Inflammatory macrophage treated with lipopolysaccharide for 4 hours (primary cell): ENCODE data around the gene CLUH.

Source experiments
- DNase-seq: peaks from one replicate; pipeline ENCODE4 v3.0.0-alpha.2; 2020

CLUH gene, protein sequence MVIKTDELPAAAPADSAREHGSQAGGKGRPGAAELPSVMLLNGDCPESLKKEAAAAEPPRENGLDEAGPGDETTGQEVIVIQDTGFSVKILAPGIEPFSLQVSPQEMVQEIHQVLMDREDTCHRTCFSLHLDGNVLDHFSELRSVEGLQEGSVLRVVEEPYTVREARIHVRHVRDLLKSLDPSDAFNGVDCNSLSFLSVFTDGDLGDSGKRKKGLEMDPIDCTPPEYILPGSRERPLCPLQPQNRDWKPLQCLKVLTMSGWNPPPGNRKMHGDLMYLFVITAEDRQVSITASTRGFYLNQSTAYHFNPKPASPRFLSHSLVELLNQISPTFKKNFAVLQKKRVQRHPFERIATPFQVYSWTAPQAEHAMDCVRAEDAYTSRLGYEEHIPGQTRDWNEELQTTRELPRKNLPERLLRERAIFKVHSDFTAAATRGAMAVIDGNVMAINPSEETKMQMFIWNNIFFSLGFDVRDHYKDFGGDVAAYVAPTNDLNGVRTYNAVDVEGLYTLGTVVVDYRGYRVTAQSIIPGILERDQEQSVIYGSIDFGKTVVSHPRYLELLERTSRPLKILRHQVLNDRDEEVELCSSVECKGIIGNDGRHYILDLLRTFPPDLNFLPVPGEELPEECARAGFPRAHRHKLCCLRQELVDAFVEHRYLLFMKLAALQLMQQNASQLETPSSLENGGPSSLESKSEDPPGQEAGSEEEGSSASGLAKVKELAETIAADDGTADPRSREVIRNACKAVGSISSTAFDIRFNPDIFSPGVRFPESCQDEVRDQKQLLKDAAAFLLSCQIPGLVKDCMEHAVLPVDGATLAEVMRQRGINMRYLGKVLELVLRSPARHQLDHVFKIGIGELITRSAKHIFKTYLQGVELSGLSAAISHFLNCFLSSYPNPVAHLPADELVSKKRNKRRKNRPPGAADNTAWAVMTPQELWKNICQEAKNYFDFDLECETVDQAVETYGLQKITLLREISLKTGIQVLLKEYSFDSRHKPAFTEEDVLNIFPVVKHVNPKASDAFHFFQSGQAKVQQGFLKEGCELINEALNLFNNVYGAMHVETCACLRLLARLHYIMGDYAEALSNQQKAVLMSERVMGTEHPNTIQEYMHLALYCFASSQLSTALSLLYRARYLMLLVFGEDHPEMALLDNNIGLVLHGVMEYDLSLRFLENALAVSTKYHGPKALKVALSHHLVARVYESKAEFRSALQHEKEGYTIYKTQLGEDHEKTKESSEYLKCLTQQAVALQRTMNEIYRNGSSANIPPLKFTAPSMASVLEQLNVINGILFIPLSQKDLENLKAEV (N-terminal part only)

DNA sequence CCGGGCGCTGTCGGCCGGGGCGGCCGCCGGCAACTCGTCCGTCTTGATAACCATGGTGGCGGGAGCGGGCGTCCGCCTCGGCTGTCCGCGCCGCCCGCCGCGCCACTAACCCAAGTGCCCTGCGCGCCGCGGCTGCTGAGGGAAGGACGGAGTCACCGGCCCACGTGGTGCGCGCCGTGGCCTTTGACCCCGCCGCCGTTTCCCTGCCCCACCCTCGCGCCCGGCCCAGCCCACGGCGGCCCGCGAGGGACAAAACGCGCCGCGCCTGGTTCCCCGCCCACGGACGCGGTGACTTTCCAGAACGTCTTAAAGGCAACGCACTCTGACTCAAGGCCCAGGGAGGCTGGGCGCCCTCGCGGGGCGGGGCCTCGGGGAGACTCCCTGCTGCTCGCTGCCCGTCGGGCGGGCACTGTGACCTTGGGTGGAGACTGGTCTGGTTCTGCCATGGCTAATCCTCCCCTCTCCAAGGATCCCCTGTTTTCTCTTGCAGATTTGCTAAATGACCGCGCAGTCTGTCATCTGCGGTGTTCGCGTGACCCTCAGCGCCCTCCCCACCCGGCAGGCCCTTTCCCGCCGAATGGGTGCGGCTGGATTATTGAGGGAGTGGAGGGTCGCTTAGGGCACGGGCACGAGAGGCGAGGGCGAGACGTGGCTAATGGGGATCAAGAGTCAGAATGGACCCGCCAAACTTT, at the start of gene CLUH:
CLUH (minus strand) TSS at position 157 of the 692 bp plus-strand sequence; CDS start at position 54, 103 bp downstream.
- DNase-seq: peak; percentile 99

DNA sequence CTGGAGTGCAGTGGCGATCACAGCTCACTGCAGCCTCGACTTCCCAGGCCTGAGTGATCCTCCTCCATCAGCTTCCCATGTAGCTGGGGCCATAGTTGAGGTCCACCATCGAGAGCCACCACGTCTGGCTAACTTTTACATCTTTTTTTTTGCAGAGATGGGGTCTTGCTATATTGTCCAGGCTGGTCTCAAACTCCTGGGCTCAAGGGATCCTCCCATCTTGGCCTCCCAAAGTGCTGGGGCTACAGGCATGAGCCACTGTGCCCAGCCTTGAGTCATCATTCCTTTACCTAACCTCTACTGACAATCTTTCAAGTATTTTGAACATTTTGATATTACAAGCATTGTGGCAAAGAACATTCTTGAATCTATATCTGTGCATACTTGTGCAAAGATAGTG, 47.3 kb upstream of the CLUH start:
- DNase-seq: no peak

DNA sequence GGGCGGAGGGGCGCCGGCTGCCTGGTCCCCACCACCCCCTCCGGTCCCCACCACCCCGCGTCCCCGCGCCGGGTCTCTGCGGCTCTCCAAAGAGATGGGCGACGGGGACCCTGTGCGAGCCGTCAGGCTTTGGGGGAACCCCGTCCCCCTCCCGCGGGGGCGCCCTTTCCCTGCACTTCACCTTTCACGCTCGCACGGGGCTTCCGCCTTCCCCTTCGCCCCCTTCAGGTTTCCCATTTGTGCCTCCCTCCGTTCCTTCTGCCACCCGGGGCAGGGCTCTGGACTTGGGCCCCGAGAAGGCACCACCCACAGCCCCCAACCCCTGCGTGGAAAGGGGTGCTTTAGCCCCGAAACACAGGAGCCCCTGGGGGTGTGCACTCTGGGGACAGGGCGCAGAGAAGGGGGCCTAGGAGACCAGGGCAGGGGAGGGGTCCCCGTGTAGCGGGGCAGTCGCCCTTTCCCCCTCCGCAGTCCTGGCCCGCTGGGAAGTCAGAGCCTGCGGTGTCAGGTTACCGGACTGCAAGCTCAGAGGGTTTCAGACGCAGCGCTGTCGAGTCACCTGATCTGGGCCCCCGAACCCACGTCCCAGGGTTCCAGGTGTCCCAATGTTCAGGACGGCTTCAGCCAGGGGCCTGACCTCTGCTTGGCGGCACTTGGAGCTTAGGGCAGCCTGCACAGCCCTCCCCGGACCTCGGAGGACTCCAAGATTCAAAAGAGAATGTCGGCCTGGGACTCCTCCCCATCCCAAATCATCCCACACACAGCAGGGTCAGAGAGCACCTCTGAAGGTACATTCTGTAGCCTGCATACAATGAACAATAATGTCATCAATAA, 44.5 kb upstream of the CLUH start:
- DNase-seq: no peak

DNA sequence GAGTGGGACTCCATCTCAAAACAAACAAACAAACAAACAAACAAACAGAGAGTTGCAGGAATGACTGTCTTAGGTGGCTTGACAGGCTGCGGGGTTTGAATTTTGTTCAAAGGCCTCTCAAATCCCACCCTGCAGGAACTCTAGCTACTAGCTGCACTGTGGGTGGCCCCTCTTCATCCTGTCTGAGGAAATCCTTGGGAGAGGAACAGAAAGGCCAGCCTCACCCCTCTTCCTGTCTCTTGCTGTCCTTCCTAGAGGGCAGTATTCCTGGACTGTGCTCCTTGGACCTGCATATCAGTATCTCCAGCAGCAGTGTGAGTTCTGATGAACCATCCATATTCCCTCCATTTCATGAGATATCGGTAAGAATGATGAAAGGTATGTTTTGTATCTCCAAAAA, 39.9 kb upstream of the CLUH start:
- no peak for DNase-seq

DNA sequence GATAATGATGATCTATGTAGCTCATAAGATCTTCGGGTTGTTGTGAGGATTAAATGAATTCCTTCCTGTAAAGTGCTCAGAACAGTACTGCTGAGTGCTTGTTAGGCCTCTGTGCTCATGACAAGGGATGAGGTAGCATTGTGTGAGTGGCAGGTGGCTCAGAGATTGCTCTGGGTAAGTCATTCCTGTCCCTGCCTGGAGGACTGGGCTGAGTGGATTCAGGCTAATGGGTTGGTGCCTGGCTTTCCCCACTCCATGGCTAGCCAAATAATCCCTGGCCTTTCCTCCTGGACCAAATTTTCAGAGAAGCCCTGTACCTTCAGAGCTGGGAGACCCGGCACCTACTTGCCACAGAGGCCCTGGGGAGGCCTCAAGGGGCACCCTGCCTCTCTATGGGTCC, 39.2 kb upstream of the CLUH start:
- DNase-seq: no peak

DNA sequence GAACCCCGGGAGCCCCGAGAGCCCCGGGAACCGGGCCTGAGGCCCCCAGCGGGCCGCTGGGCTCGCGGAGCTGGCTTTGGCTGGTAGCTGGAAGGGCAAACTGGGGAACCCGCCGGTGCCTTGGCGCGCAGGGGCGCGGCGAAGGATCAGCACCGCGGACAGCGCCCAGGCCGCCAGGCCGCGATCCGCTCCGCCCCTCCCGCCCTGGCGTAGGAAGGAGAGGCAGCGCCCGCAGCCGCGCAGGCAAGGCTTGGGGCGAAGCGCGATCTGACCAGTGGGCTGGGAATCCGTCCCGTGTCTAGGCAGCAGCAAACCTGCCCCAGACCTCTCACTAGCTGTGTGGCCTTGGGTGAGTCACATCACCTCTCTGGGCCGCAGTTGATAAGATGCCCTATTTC, 38.2 kb upstream of the CLUH start:
- peak; percentile 74 for DNase-seq

DNA sequence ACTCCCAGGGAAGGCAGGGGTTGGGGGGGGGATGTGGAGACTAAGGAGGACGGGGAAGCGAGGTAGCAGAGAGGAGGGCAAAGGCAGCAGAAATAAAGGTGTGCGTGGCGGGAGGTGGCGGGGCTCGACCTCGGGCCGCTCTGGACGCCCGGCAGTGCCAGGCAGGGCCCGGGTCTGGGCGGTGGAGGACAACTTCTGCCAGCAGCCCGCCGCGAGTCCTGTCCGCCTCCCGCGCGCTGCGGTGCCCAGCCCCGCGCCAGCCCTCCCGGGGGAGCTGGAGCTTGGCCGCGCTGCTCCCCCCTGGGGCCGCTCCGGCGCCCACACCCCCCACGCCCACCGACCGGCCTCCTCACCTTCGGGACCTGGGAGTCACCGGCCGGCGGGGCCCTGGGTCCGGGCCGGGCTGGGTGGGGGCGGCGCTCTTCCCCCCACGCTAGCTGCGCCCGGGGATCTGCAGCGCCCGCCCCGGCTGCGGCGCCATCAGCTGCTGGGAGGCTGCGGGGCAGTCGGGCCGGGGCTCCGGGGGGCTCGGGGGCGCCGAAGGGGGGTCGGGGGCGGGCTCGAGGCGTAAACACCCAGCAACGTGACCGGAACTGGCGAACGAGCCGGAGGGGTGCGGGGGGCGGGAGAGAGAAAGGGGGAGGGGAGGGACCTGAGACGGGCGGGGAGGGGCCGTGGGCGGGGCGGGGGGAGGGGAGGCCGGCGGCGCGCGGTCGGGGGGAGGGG, 37.7 kb upstream of the CLUH start, which contains the start of gene CCDC92B:
CCDC92B (minus strand) TSS at position 595 of the 726 bp plus-strand sequence. CDS start 14,507 bp downstream, outside the sequence.
- no peak for DNase-seq

DNA sequence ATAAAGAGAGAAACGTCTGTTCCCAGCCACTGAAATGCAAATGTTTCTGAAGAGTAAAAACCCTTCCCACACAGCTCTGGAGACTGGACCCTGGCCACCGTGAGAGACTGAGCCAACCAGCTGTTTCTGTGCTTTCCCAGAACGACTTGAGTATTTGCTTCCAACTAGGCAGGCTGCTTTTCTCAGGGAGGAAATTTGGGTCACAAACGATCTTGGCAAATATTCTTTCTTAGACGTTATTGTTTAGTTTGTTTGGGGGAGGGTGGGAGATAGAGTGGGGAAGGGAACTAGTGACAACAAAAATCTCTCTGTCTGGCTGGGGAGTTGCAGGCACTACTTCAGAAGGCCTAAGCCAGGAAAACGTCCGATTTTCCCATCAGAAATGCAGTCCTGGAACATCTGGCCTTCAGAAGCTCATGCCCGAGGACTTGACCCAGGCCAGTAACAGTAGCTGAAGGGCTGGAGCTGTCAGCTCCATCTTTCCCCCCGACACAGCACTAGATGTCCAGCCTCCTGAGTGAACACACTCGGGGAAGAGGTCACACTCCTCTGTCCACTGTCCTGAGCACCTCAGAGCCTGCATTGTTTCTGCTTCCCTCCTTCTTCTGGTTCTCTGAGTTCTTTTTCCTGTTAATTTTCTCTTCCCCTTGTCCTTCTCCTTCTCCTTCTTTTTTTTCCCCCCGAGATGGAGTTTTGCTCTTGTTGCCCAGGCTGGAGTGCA, 33.9 kb upstream of the CLUH start:
- DNase-seq: no peak

DNA sequence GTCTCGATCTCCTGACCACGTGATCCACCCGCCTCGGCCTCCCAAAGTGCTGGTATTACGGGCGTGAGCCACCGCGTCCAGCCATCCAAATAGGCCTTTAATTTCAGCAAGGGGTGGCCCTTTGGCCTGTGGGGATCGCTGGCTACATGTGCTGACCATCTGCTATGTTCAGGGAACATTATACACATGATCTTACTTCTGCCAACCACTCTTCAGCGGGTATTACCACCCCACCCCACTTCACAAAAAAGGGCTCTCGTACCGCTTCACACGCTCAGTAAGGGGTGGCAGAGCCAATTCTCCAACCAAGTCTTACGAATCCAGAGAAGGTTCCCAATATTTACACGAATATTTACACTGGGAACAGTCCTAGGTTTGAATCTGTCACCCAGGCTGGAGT, 26.1 kb upstream of the CLUH start:
- no peak for DNase-seq

DNA sequence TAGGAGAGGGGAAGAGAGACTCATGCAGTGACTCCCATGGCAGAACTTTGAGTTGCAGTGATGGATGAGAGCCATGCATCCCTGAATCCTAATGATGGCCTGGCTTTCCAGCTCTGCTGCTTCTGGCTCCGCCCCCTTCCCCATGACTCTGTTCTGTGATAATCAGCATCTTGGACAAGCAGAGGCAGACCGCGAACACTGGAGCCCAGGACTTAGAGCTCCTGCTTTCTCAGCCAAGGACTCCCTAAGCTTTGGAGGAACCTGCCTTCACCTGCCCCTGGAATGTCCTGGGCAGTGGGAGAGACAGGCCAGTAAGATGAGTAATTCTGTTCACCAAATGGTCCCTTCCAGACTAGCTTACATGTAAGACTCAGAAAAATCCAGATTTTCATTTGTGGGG, 25.4 kb upstream of the CLUH start:
- no peak for DNase-seq

DNA sequence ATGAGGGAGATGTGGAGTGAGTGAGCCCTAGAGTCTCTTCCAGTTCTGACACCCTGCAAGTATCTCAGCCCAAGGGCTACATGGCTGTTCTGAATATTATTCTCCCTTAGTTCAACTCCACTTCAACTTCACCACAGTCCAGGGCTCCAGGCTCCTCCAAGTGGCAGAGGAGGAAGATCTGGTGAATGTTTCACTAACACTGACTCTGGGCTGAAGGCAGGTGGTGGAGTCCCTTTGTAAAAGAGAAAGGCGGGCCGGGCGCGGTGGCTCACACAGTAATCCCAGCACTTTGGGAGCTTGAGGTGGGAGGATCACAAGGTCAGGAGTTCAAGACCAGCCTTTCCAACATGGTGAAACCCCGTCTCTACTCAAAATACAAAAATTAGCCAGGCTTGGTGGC, 24.3 kb upstream of the CLUH start:
- no peak for DNase-seq

DNA sequence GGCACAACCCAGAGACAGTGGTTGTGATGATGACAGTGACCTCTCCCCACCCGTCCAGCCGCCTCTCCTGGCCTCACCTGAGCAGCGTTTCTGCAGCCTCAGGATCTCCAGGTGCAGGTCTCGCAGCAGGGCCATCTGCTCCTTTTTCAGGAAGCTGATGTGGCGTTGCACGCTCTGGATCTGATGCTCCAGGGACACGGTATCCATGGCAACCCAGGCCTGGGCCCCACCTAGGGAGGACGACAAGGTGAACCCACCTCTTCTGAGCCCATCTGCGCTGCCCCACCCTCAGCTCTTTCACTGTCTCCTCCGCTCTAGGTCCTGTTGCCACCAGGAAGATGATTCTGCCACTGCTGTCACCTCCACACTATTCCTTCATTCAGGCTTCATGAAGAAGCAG, 23.4 kb upstream of the CLUH start:
- DNase-seq: no peak

DNA sequence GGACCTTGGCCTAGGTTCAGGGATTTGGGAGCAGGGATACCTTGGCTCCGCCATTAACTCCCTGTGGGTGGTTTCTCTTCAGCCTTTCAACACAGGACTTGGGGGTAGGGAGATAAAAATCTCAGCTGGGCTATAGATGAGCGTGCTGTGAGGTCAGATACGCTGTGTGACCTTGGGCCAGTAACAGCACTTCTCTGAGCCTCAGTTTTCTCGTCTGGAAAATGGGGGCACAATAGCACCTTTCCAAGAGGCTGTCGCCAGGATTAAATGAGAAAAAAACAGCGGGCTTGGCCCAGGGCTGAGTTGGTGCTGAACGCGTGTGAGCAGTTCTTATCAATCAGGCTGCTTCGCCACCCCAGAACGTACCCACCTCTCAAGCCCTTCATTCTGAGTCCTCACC, 20.2 kb upstream of the CLUH start:
- DNase-seq: no peak

DNA sequence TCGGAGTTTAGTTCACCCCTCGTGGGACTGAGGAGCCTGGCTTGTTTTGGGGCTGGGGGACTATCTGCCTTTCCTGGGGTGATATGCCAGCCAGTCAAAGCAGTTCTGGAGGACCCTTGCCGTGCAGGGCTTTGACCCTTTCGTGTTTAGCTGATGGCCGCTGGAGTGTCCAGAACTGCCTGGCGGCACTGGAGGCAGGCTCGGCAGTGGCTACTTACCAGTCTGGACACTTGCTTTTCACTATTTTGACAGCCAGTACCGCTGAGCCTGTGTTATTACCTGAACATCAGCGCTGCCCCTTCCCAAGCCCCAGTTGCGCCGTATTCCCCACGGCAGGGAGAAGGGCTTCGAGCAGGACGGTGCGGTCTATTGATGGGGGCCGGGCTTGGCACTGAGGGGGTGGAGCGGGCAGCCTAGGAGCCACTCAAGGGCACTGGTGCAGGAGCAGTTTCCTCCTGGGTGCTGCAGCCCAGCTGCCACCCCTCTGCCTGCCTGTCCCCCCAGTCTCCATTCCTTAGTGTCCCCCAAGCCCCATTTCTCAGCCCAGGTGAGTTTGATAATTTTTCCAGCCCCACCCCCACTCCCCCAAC, 19.3 kb upstream of the CLUH start:
- no peak for DNase-seq

DNA sequence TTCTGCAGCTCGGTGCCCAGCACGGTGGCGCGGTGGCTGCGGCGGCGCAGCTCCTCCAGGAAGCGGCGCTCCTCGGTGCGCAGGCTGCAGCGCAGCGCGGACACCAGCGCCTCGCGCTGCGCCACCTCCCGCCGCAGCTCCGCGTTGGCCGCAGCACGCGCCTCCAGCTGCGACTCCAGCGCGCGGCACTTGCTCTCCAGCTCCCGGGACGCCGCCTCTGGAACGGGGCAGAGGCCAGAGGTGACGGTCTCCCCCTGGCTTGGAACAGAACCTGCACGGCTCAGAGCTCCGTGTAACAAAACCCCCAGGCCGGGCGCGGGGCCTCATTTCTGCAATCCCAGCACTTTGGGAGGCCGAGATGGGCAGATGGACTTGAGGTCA, 13.2 kb upstream of the CLUH start:
- peak; percentile 49 for DNase-seq

DNA sequence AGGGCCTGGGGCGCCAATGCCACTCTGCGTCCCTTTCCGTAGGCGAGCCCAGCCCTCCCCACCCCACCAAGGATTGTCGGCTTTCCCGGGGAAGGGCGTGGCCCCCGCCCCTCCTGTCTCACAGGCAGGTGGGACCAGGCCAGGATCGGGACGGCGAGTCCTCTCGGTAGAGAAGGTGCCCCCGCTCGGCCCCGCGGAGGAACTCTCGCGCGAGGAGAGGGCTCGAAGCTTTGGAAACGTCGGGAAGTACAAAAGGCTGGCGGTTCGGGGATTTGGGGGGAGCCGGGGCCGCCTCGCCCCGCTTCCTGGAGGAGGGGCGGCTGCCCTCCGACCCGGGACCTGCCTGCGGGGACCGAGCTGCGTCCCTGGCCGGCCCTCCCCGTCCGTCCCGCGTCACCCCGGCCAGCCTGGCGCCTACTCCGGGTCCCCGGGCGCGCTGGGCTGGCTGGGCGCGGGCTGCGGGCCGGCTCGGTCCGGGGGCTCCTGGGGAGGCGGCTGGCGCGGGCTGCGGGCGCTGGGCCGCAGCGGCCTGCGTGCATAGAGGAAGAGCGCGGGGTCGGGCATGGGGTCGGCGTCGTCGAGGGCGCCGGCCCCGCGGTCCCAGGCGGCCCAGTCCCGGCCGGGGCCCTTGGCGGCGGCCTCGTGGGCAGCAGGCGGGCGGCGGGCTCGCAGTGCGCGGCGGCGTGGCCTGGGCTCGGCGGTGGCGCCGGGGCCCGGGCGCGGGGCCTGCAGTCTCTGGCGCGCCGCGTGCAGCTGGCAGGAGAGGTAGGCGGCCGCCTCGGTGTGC, 12.6 kb upstream of the CLUH start:
- no peak for DNase-seq

DNA sequence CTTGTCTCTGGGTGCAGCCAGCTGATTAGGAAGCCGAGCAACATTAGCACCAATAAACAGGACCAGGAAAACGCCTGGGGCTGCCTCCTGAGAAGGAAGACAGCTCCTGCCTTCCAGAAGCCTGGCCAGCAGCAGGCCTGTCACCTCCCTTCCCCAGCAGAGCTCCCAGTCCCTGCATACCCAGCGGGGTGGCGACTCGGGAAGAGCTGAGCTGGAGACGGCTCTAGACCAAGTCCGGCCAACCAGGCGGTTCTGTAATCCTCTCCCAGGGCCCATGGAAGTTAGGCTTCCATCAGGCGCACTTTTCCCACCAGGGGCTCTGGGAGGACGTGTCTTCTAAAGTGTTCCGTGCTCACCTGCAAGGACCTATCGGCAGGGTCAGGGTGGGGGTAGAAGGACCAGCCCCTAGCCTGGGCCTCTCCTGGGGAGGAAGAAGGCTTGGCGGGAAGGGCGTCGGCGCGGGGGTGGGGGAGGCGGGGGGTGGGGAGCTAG, 12.0 kb upstream of the CLUH start:
- no peak for DNase-seq

DNA sequence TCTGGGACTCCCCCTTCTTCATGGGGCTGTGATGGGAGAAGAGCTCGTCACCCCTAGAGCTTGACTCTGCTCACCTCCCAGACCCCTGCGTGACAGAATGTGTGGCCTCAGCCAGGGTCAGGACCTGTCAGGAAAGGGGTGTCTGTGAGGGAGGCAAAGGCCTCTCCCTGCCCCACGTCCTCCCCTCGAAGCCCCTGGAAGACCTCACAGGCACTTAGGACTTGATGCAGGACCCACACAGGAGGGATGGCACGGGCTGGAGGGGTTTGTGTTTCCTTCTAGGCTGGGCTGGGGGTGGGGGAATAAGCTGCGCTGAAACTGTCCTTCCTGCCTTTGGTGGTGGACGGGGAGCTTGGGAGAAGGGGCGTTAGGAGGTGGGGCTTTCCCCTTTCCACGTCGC, 11.0 kb upstream of the CLUH start:
- no peak for DNase-seq

DNA sequence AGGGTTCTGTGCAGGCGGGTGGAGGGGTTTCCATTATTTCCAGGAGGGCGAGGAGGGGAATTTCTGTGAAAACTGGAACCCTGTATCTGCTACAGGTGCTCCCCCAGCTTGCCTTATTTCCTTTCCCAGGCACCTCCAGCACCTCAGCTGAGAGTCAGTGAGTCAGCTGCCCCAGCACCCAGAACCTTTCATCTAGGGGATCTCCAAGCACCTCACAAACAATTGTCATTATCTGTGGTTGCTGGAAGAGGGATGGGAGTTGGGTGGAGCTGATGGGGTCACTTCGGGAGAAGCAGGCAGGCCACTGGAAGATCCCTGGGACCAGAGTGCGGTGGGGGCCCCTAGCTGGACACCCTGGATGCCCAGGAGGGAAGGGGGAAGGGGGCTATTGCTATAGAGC, 10.0 kb upstream of the CLUH start:
- DNase-seq: no peak
